ENCODE measurements around the gene TMEM132D. TPM values are rescaled to one million over a fixed set of nuclear protein-coding genes. Genes with fewer than 3 reads are reported as not detected.

The TMEM132D gene
- total RNA-seq, 1 experiment from 2014 or later, result not detected

- no TSS peak for BruUV-seq (replicated peaks)
- no peak for ATAC-seq
- TF ChIP-seq TCF7L2 (IDR thresholded peaks at IDR 0.05; ENCODE audit: low read depth, low read length) (no peak), POLR2AphosphoS5 (IDR thresholded peaks at IDR 0.05; ENCODE audit: low read depth, low read length) (no peak), REST (IDR thresholded peaks at IDR 0.05; ENCODE audit: insufficient read depth in 1 of 2, low read depth in 2 of 2, low read length in 1 of 2) (no peak), CTCF (IDR thresholded peaks at IDR 0.05) (no peak), SIN3A (IDR thresholded peaks at IDR 0.05; ENCODE audit: borderline replicate concordance, insufficient read depth, low read depth, low read length) (no peak)
Measured at GRCh38 chr12:129579879-129580278, 323.9 kb downstream of the TMEM132D start.

GRCh38 chr12:129571901-129572494, 331.8 kb downstream of the TMEM132D start:
- TF ChIP-seq POLR2AphosphoS5 (IDR thresholded peaks at IDR 0.05; ENCODE audit: low read depth, low read length) (no peak), CTCF (IDR thresholded peaks at IDR 0.05) (no peak), TCF7L2 (IDR thresholded peaks at IDR 0.05; ENCODE audit: low read depth, low read length) (no peak), REST (IDR thresholded peaks at IDR 0.05; ENCODE audit: insufficient read depth in 1 of 2, low read depth in 2 of 2, low read length in 1 of 2) (no peak), SIN3A (IDR thresholded peaks at IDR 0.05; ENCODE audit: borderline replicate concordance, insufficient read depth, low read depth, low read length) (no peak)
- H3K27me3 ChIP-seq (ENCODE audit: control insufficient read depth, insufficient read depth, low read length), result no peaks in the 10 kb centered on the region; the same call in 1 of the 2 replicates
- ChIA-PET CTCF (no interaction called here), POLR2A (no interaction called here)
- in situ Hi-C loops (cut with HindIII; ENCODE audit: low pct_unique_long_range_greater_than_20kb, low sequenced_read_pairs), result no loop called here
- no TSS peak for BruUV-seq (replicated peaks)
- no peaks in the 10 kb centered on the region for H3K4me1 ChIP-seq (ENCODE audit: control insufficient read depth, insufficient read depth, low read length)
- no peak overlapping the region for H3K27ac ChIP-seq (ENCODE audit: low read length)
- intact Hi-C loops (cut with micrococcal nuclease; ENCODE audit: unreplicated experiment), result no loop called here
- no peak for DNase-seq (ENCODE audit: low read depth, low spot score)
- no peaks in the 10 kb centered on the region for H3K36me3 ChIP-seq (ENCODE audit: control insufficient read depth, insufficient read depth, low read length)
- no peaks in the 10 kb centered on the region for H3K9me3 ChIP-seq (ENCODE audit: control insufficient read depth, insufficient read depth, low read depth, low read length)
- H3K4me3 ChIP-seq (ENCODE audit: low read depth in 2 of 2, low read length in 2 of 2), result no peak overlapping the region
- no peak for ATAC-seq

More at GRCh38 chr12:129579879-129580278, 323.9 kb downstream of the TMEM132D start:
- no peaks in the 10 kb centered on the region for H3K9me3 ChIP-seq (ENCODE audit: control insufficient read depth, insufficient read depth, low read depth, low read length)
- H3K27ac ChIP-seq (ENCODE audit: low read length), result no peak overlapping the region
- no peaks in the 10 kb centered on the region for H3K4me1 ChIP-seq (ENCODE audit: control insufficient read depth, insufficient read depth, low read length)
- in situ Hi-C loops (cut with HindIII; ENCODE audit: low pct_unique_long_range_greater_than_20kb, low sequenced_read_pairs) (no loop called here), intact Hi-C loops (cut with micrococcal nuclease; ENCODE audit: unreplicated experiment) (no loop called here)
- no peak for DNase-seq (ENCODE audit: low read depth, low spot score)
- ChIA-PET POLR2A (no interaction called here), CTCF (no interaction called here)
- H3K36me3 ChIP-seq (ENCODE audit: control insufficient read depth, insufficient read depth, low read length), result no peaks in the 10 kb centered on the region
- H3K27me3 ChIP-seq (ENCODE audit: control insufficient read depth, insufficient read depth, low read length), result no peaks in the 10 kb centered on the region
- H3K4me3 ChIP-seq (ENCODE audit: low read depth in 2 of 2, low read length in 2 of 2), result no peak overlapping the region
